HG03558 (cell line): ENCODE measurements around the gene MIEF1.
"Not testable (repeated sequence)": the region's sequence is repeated elsewhere in the genome, so short reads cannot be mapped to it uniquely, and the experiment has no call there.

Experiments used
- ATAC-seq: cut with Tn5 transposase; IDR thresholded peaks from one replicate; pipeline ENCODE4 v1.9.1; 2021; ENCODE audit warnings: moderate number of reproducible peaks; ENCODE audit not compliant: unreplicated experiment; ENCODE audit errors: extremely low read depth

MIEF1 gene

GRCh38 chr22:39489094-39490068 lies 12.7 kb upstream of the MIEF1 start:
- no peak for ATAC-seq

- no peak for ATAC-seq
Observed at GRCh38 chr22:39490135-39490798, 11.8 kb upstream of the MIEF1 start.

- ATAC-seq, result no peak
Observed at GRCh38 chr22:39490966-39491680, 11.0 kb upstream of the MIEF1 start.

GRCh38 chr22:39491696-39492095 lies 10.4 kb upstream of the MIEF1 start:
- ATAC-seq, result no peak

GRCh38 chr22:39492186-39492585 lies 9.9 kb upstream of the MIEF1 start:
- ATAC-seq, result no peak

- no peak for ATAC-seq
Observed at GRCh38 chr22:39493759-39494158, 8.3 kb upstream of the MIEF1 start.

- no peak for ATAC-seq
Observed at GRCh38 chr22:39494471-39495120, 7.5 kb upstream of the MIEF1 start.

- ATAC-seq, result no peak
Observed at GRCh38 chr22:39496131-39496838, 5.8 kb upstream of the MIEF1 start.

- ATAC-seq, result no peak
Observed at GRCh38 chr22:39497429-39497828, 4.7 kb upstream of the MIEF1 start.

GRCh38 chr22:39498368-39498767 lies 3.7 kb upstream of the MIEF1 start:
- ATAC-seq, result no peak

GRCh38 chr22:39498802-39499201 lies 3.3 kb upstream of the MIEF1 start:
- no peak for ATAC-seq

- ATAC-seq, result no peak
Observed at GRCh38 chr22:39500101-39500500, 2.0 kb upstream of the MIEF1 start.

GRCh38 chr22:39501644-39502108 lies 414 bp upstream of the MIEF1 start:
- no peak for ATAC-seq

GRCh38 chr22:39502789-39503409 lies 809 bp downstream of the MIEF1 start:
- no peak for ATAC-seq

GRCh38 chr22:39503630-39504029 lies 1.5 kb downstream of the MIEF1 start:
- no peak for ATAC-seq

GRCh38 chr22:39504071-39504470 lies 2.0 kb downstream of the MIEF1 start:
- ATAC-seq, result no peak

GRCh38 chr22:39507021-39507420 lies 4.9 kb downstream of the MIEF1 start:
- not testable (repeated sequence) for ATAC-seq

- no peak for ATAC-seq
Observed at GRCh38 chr22:39508393-39508792, 6.3 kb downstream of the MIEF1 start.

GRCh38 chr22:39510529-39511149 lies 8.5 kb downstream of the MIEF1 start:
- no peak for ATAC-seq
